ENCODE results near the gene HTR5A.

- TF ChIP-seq POLR2AphosphoS5 (IDR thresholded peaks at IDR 0.05; ENCODE audit: low read depth, low read length) (no peak), POLR2A (IDR thresholded peaks at IDR 0.05; ENCODE audit: low read depth, low read length) (no peak), TAF1 (IDR thresholded peaks at IDR 0.05; ENCODE audit: low read depth, low read length) (no peak)
Measured at GRCh38 chr7:155107126-155107525, 37.0 kb downstream of the HTR5A start.
